H1 (cell line): ENCODE measurements around the gene BCAR1. TPM values are rescaled to one million over a fixed set of nuclear protein-coding genes. Genes with fewer than 3 reads are reported as not detected.

ENCODE experiments used
- CTCF ChIA-PET: fragments of 300-600 bp; sonication (Branson Sonifier 250); formaldehyde crosslinking; loops from one replicate; lab custom pipeline; 2021; ENCODE audit not compliant: partially characterized antibody; lab: Charles Lee
- POLR2A ChIA-PET: fragments of 300-600 bp; sonication (Branson Sonifier 250); formaldehyde crosslinking; loops from one replicate; lab custom pipeline; 2021; ENCODE audit warnings: inconsistent platforms; ENCODE audit not compliant: partially characterized antibody; lab: Charles Lee
- DNase-seq, 2 experiments: peaks; one replicate each; pipeline versions ENCODE4 v3.0.0 to v3.0.0-alpha.2; 2010 to 2022; ENCODE audit warnings: low spot score in 2 of 2, low read depth in 1 of 2, mixed read lengths in 1 of 2
- FAIRE-seq: peaks from 2 replicates; lab custom pipeline; 2011; peaks lifted over from hg19 to GRCh38; lab: Jason Lieb, UNC
- H2AFZ ChIP-seq: 2 replicates; pipeline ENCODE4 v1.8.1; 2012; ENCODE audit warnings: low read length, inconsistent platforms
- H2AK5ac ChIP-seq: 2 replicates; pipeline ENCODE4 v1.6.1; 2013; ENCODE audit warnings: low read depth, low read length
- H2BK120ac ChIP-seq: replicated peaks from 2 replicates; pipeline ENCODE3; 2013; ENCODE audit warnings: low read depth, low read length, inconsistent platforms
- H2BK12ac ChIP-seq: 2 replicates; pipeline ENCODE4 v1.6.1; 2013; ENCODE audit warnings: low read depth, low read length
- H2BK15ac ChIP-seq: 2 replicates; pipeline ENCODE4 v1.6.1; 2013; ENCODE audit warnings: low read length
- H2BK20ac ChIP-seq: 2 replicates; pipeline ENCODE4 v1.6.1; 2013; ENCODE audit warnings: low read length
- H2BK5ac ChIP-seq: 2 replicates; pipeline ENCODE4 v1.6.1; 2013; ENCODE audit warnings: low read depth, low read length
- H3K14ac ChIP-seq: 2 replicates; pipeline ENCODE4 v1.6.1; 2013; ENCODE audit warnings: inconsistent platforms; ENCODE audit not compliant: insufficient read length
- H3K18ac ChIP-seq: 2 replicates; pipeline ENCODE4 v1.6.1; 2013; ENCODE audit warnings: low read length; ENCODE audit errors: extremely low read depth
- H3K23ac ChIP-seq: 2 replicates; pipeline ENCODE4 v1.6.1; 2013; ENCODE audit warnings: inconsistent platforms; ENCODE audit not compliant: insufficient read length
- H3K23me2 ChIP-seq: 2 replicates; pipeline ENCODE4 v1.6.1; 2013; ENCODE audit warnings: low read depth, low read length
- H3K27ac ChIP-seq: 2 replicates; pipeline ENCODE4 v1.6.1; 2011; ENCODE audit warnings: low read depth, low read length, inconsistent platforms
- H3K27me3 ChIP-seq, 4 experiments: replicated peaks in 1 of 4; 1 replicate in 1 of 4; 2 replicates in 3 of 4; pipeline versions ENCODE4 v1.6.1 to v1.8.1; 2011 to 2013; ENCODE audit warnings: low read length in 3 of 4, mild to moderate bottlenecking in 3 of 4, inconsistent platforms in 2 of 4, mixed read lengths in 2 of 4, moderate library complexity in 1 of 4; ENCODE audit not compliant: control insufficient read depth in 3 of 4, insufficient read depth in 3 of 4; ENCODE audit errors: extremely low read depth in 1 of 4
- H3K36me3 ChIP-seq, 4 experiments: 2 replicates each; pipeline versions ENCODE4 v1.6.1 to v1.8.1; 2011 to 2013; ENCODE audit warnings: mild to moderate bottlenecking in 4 of 4, low read length in 3 of 4, moderate library complexity in 2 of 4, control low read depth in 1 of 4, inconsistent platforms in 1 of 4; ENCODE audit not compliant: insufficient read depth in 4 of 4, control insufficient read depth in 2 of 4
- H3K4ac ChIP-seq: replicated peaks from 2 replicates; pipeline ENCODE3; 2013; ENCODE audit warnings: low read length, low read depth, mixed read lengths, inconsistent platforms; ENCODE audit not compliant: insufficient read length
- H3K4me1 ChIP-seq, 4 experiments: replicated peaks in 1 of 4; 1 replicate in 1 of 4; 2 replicates in 3 of 4; pipeline versions ENCODE4 v1.6.1 to v1.8.1; 2011 to 2013; ENCODE audit warnings: low read length in 3 of 4, inconsistent platforms in 2 of 4, mixed read lengths in 1 of 4; ENCODE audit not compliant: insufficient read depth in 4 of 4, control insufficient read depth in 3 of 4
- H3K4me2 ChIP-seq, 2 experiments: 2 replicates each; pipeline versions ENCODE4 v1.6.1 to v1.8.1; 2011 to 2013; ENCODE audit warnings: low read depth in 2 of 2, low read length in 2 of 2, control low read depth in 1 of 2, inconsistent platforms in 1 of 2, mild to moderate bottlenecking in 1 of 2; ENCODE audit not compliant: insufficient read depth in 1 of 2
- H3K4me3 ChIP-seq, 4 experiments: fragments of 200-600, 300-600 bp in 1 of 4; sonication (generic), shearing (Covaris generic), sonication (Bioruptor Twin) in 1 of 4; 2 replicates each; pipeline versions ENCODE4 v1.5.1 to v1.8.1; 2011 to 2016; ENCODE audit warnings: low read length in 4 of 4, low read depth in 3 of 4, control low read depth in 2 of 4, inconsistent platforms in 2 of 4, mild to moderate bottlenecking in 2 of 4, mixed read lengths in 1 of 4, moderate library complexity in 1 of 4; ENCODE audit not compliant: insufficient read depth in 2 of 4; ENCODE audit errors: extremely low read depth in 1 of 4
- H3K56ac ChIP-seq: replicated peaks from 2 replicates; pipeline ENCODE3; 2013; ENCODE audit warnings: low read depth, mild to moderate bottlenecking, mixed read lengths, low read length, inconsistent platforms; ENCODE audit not compliant: insufficient read length
- H3K79me1 ChIP-seq: 2 replicates; pipeline ENCODE4 v1.6.1; 2013; ENCODE audit warnings: low read depth, low read length, control low read depth
- H3K79me2 ChIP-seq, 2 experiments: 2 replicates each; pipeline versions ENCODE4 v1.6.1 to v1.8.1; 2012 to 2013; ENCODE audit warnings: low read length in 2 of 2, mild to moderate bottlenecking in 2 of 2, inconsistent platforms in 1 of 2; ENCODE audit not compliant: insufficient read depth in 2 of 2, control insufficient read depth in 1 of 2
- H3K9ac ChIP-seq, 4 experiments: replicated peaks in 1 of 4; 1 replicate in 1 of 4; 2 replicates in 3 of 4; pipeline versions ENCODE4 v1.6.1 to v1.8.1; 2011 to 2013; ENCODE audit warnings: low read depth in 3 of 4, low read length in 3 of 4, control low read depth in 2 of 4, mild to moderate bottlenecking in 2 of 4, moderate library complexity in 2 of 4, inconsistent platforms in 1 of 4; ENCODE audit errors: extremely low read depth in 1 of 4
- H3K9me3 ChIP-seq, 2 experiments: 2 replicates each; pipeline versions ENCODE4 v1.6.1 to v1.8.1; 2012 to 2013; ENCODE audit warnings: mild to moderate bottlenecking in 2 of 2, moderate library complexity in 2 of 2, control low read depth in 1 of 2, inconsistent platforms in 1 of 2, low read depth in 1 of 2, low read length in 1 of 2, mixed read lengths in 1 of 2; ENCODE audit not compliant: insufficient read depth in 2 of 2
- H4K20me1 ChIP-seq, 2 experiments: replicated peaks in 1 of 2; 2 replicates each; pipeline versions ENCODE3 to v1.8.1; 2011 to 2013; ENCODE audit warnings: inconsistent platforms in 2 of 2, low read length in 2 of 2, mild to moderate bottlenecking in 1 of 2; ENCODE audit not compliant: insufficient read depth in 2 of 2, control insufficient read depth in 1 of 2
- H4K5ac ChIP-seq: 2 replicates; pipeline ENCODE4 v1.6.1; 2013; ENCODE audit warnings: low read length, low read depth, mixed read lengths, inconsistent platforms; ENCODE audit not compliant: insufficient read length
- H4K8ac ChIP-seq: 2 replicates; pipeline ENCODE4 v1.8.0; 2013; ENCODE audit warnings: mild to moderate bottlenecking, moderate library complexity, low read length, inconsistent platforms; ENCODE audit not compliant: insufficient read depth; ENCODE audit errors: extremely low read depth
- H4K91ac ChIP-seq: replicated peaks from 2 replicates; pipeline ENCODE3; 2013; ENCODE audit warnings: low read length, mixed read lengths, inconsistent platforms; ENCODE audit not compliant: insufficient read length
- ATF3 ChIP-seq: IDR thresholded peaks from 2 replicates; pipeline ENCODE4 v1.6.1; 2011; ENCODE audit warnings: low read depth, mild to moderate bottlenecking, low read length; ENCODE audit not compliant: insufficient read depth
- POU5F1 ChIP-seq: IDR thresholded peaks from 2 replicates; pipeline ENCODE4 v1.6.1; 2011; ENCODE audit warnings: low read depth, mild to moderate bottlenecking, low read length, moderate library complexity
- RNF2 ChIP-seq: fragments of 200-900, 300-1000 bp; sonication (generic); IDR thresholded peaks from 2 replicates; pipeline ENCODE4 v1.7.1; 2016; ENCODE audit warnings: borderline replicate concordance, low read depth, mild to moderate bottlenecking, antibody characterized with exemption, low read length; ENCODE audit not compliant: poor library complexity, severe bottlenecking; ENCODE audit errors: missing control alignments
- SP4 ChIP-seq: IDR thresholded peaks from 2 replicates; pipeline ENCODE4 v1.6.1; 2012; ENCODE audit warnings: low read length, inconsistent platforms
- whole genome bisulfite sequencing, 2 experiments: shearing (Covaris generic) in 1 of 2; methylation state at CpG; one replicate each; pipeline versions ENCODE4 v1.1.6 to v1.1.7; 2013 to 2015; ENCODE audit warnings: low lambda C conversion rate in 2 of 2, mixed read lengths in 2 of 2, inconsistent platforms in 1 of 2, low coverage in 1 of 2, missing lambda C conversion rate in 1 of 2; ENCODE audit not compliant: insufficient replicate concordance in 2 of 2, insufficient coverage in 1 of 2, insufficient read length in 1 of 2; ENCODE audit errors: extremely low coverage in 1 of 2, missing lambda C conversion rate in 1 of 2; 5-methylcytosine and 5-hydroxymethylcytosine counted together
- polyA plus RNA-seq, 7 experiments: library from polyadenylated mRNA; depleted of rRNA in 3 of 7; stranded (reverse) in 5 of 7; unstranded in 2 of 7; fragments of >200 nt in 5 of 7; fragments of 200-250 nt in 2 of 7; gene quantifications; 1 replicate in 5 of 7; 2 replicates in 1 of 7; 4 replicates in 1 of 7; pipeline versions ENCODE4 v1.2.1 to v1.2.3, GENCODE V29; 2011 to 2013; ENCODE audit warnings: missing spikeins in 2 of 7, mixed read lengths in 2 of 7
- total RNA-seq: library from RNA; stranded (reverse); fragmentation: NEBNext Ultra II Directional; extraction: Animal tissue kit (Norgen Biotek cat#: 25700); gene quantifications from 2 replicates; pipeline ENCODE4 v1.2.1, GENCODE V29; 2021
- TF ChIP-seq, protein P1 (sequence below): IDR thresholded peaks from 2 replicates; pipeline ENCODE4 v1.6.1; 2012; ENCODE audit warnings: inconsistent platforms

The BCAR1 gene
- total and polyA plus RNA-seq, 2 of the 8 experiments (the other 6 are each of a cell fraction or from before 2014, with no cell fraction given), result 59.8 to 105 TPM

DNA sequence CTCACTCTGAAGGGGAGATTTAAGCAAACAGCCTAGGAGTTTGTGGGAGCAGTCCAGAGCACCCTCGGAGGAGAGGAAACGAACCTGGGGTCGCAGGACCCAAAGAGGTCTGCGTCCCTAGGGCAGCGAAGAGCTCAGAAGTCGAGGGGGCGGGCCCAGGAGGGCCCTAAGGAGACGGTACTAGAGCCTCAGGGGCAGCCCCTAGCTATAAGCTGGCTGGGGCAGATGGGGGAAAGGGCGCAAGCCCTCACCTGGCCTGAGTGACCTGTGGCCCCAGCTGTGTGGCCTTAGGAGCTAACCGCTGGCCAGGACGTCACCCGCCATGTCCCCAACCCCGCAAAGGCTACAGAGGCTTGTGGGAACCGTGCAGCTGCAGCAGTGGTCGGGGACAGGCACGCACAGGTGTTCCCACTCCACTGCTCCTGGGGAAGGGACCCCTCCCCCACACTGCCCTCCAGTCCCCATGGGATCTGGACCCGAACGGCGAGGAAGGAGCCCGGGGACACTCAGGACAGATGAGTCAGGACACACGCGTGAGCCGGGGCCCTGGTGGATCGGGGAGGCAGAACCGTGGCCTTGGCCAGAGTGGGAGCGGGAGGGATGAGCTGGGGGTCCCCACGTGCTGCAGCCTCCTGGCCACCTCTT is 42.4 kb downstream of the BCAR1 start:
- H3K9me3 ChIP-seq, result no peaks in the 10 kb centered on the region
- FAIRE-seq (no peak), DNase-seq (no peak)
- no peaks in the 10 kb centered on the region for H3K79me1 ChIP-seq
- WGBS, 2 experiments, result 94% methylated on average over 27 of the region's 27 CpGs; no CpG with 5 or more reads in 1 of the 2 experiments
- H3K18ac ChIP-seq, result no peak overlapping the region
- H4K91ac ChIP-seq, result no peak overlapping the region
- no peak overlapping the region for H3K4ac ChIP-seq
- TF ChIP-seq RNF2 (no peak), SP4 (no peak), POU5F1 (no peak), ATF3 (no peak)
- TF ChIP-seq, protein P1, sequence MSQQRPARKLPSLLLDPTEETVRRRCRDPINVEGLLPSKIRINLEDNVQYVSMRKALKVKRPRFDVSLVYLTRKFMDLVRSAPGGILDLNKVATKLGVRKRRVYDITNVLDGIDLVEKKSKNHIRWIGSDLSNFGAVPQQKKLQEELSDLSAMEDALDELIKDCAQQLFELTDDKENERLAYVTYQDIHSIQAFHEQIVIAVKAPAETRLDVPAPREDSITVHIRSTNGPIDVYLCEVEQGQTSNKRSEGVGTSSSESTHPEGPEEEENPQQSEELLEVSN, result no peak
- H3K4me1 ChIP-seq, result no peaks in the 10 kb centered on the region; a peak in 1 of 7 replicates
- no peak overlapping the region; the same call in 1 of the 2 replicates for H4K8ac ChIP-seq
- H2BK5ac ChIP-seq, result no peak overlapping the region
- ChIA-PET POLR2A (interaction anchor here (0.7 to 7.1 kb wide), 9 partner anchors 17 to 86 kb away, joined by 3 to 115 read pairs (median 3); no protein-coding TSS in a partner anchor), CTCF (interaction anchor here (0.5 to 15.0 kb wide), 10 partner anchors 9 to 262 kb away, joined by 3 to 157 read pairs (median 3); no protein-coding TSS in a partner anchor)
- H2BK15ac ChIP-seq, result no peak overlapping the region
- H4K20me1 ChIP-seq, result no peaks in the 10 kb centered on the region
- H4K5ac ChIP-seq, result no peak overlapping the region
- no peaks in the 10 kb centered on the region for H3K27me3 ChIP-seq
- no peak overlapping the region for H3K27ac ChIP-seq
- no peak overlapping the region for H3K4me3 ChIP-seq
- no peak overlapping the region for H3K56ac ChIP-seq
- H2BK12ac ChIP-seq, result no peak overlapping the region
- no peak overlapping the region for H2BK120ac ChIP-seq
- no peaks in the 10 kb centered on the region for H3K23me2 ChIP-seq
- no peak overlapping the region for H2BK20ac ChIP-seq
- peak overlapping the region in 1 of 4 experiments; percentile 36; a peak in 2 of 7 replicates for H3K9ac ChIP-seq
- H3K4me2 ChIP-seq, result no peak overlapping the region
- H3K14ac ChIP-seq, result no peak overlapping the region
- no peak overlapping the region for H3K23ac ChIP-seq
- H3K79me2 ChIP-seq, result no peaks in the 10 kb centered on the region
- H2AFZ ChIP-seq, result no peak overlapping the region
- no peaks in the 10 kb centered on the region for H3K36me3 ChIP-seq
- no peak overlapping the region for H2AK5ac ChIP-seq
